GM19397 (cell line): Measurements from ENCODE around the gene B4GAT1.

Experiments used
- ATAC-seq: cut with Tn5 transposase; IDR thresholded peaks from one replicate; pipeline ENCODE4 v1.9.1; 2021; ENCODE audit warnings: mild to moderate bottlenecking, moderate library complexity; ENCODE audit not compliant: unreplicated experiment

Gene B4GAT1

GRCh38 chr11:66338276-66339161, 8.9 kb downstream of the B4GAT1 start:
- no peak for ATAC-seq

- ATAC-seq: no peak
Observed at GRCh38 chr11:66337103-66337899, 10.1 kb downstream of the B4GAT1 start.

GRCh38 chr11:66336234-66337102, 11.0 kb downstream of the B4GAT1 start, which contains the start of gene RIN1:
Gene RIN1, minus strand, starts transcription at chr11:66336434. Its CDS starts 32 bp downstream, at chr11:66336402.
- ATAC-seq: peak; percentile 56

GRCh38 chr11:66335531-66336233, 11.7 kb downstream of the B4GAT1 start:
- no peak for ATAC-seq

- no peak for ATAC-seq
Observed at GRCh38 chr11:66334605-66335442, 12.6 kb downstream of the B4GAT1 start.

- no peak for ATAC-seq
Observed at GRCh38 chr11:66333896-66334604, 13.4 kb downstream of the B4GAT1 start.

- ATAC-seq: no peak
Observed at GRCh38 chr11:66333220-66333877, 14.1 kb downstream of the B4GAT1 start.

- ATAC-seq: no peak
Observed at GRCh38 chr11:66332371-66333219, 14.8 kb downstream of the B4GAT1 start.

GRCh38 chr11:66331542-66332370, 15.7 kb downstream of the B4GAT1 start:
- no peak for ATAC-seq

- ATAC-seq: no peak
Observed at GRCh38 chr11:66330931-66331330, 16.5 kb downstream of the B4GAT1 start.

GRCh38 chr11:66329165-66329673, 18.2 kb downstream of the B4GAT1 start:
- ATAC-seq: no peak

- peak; percentile 64 for ATAC-seq
Observed at GRCh38 chr11:66328302-66329144, 18.9 kb downstream of the B4GAT1 start.

GRCh38 chr11:66328031-66328301, 19.5 kb downstream of the B4GAT1 start:
- ATAC-seq: no peak

- ATAC-seq: no peak
Observed at GRCh38 chr11:66327171-66328030, 20.0 kb downstream of the B4GAT1 start.
